K562 (cell line): ENCODE data around the gene GCNA. TPM values are rescaled to one million over a fixed set of nuclear protein-coding genes. Genes with fewer than 3 reads are reported as not detected.

Source experiments
- CBFA2T2 ChIP-seq: fragments of 450-650 bp; conservative IDR thresholded peaks from 2 replicates; pipeline ENCODE4 v1.6.1; 2017; ENCODE audit warnings: mild to moderate bottlenecking
- IRF2 ChIP-seq: sonication (generic); formaldehyde crosslinking; IDR thresholded peaks from 2 replicates; pipeline ENCODE4 v1.8.1; 2022; ENCODE audit warnings: mild to moderate bottlenecking, missing genetic modification reagents
- KLF6 ChIP-seq: fragments of 250-450 bp; sonication (Bioruptor Pico); IDR thresholded peaks from 2 replicates; pipeline ENCODE4 v1.4.0; 2020; ENCODE audit warnings: mild to moderate bottlenecking, moderate library complexity, borderline replicate concordance
- NONO ChIP-seq, 2 experiments: fragments of 200-400 bp in 1 of 2; fragments of 450-650 bp in 1 of 2; formaldehyde crosslinking in 1 of 2; IDR thresholded peaks; 2 replicates each; pipeline ENCODE4 v1.6.1; 2017; ENCODE audit warnings: low read depth in 2 of 2, mild to moderate bottlenecking in 2 of 2, moderate library complexity in 2 of 2, low read length in 1 of 2
- POU5F1 ChIP-seq: fragments of 150-350 bp; IDR thresholded peaks from 2 replicates; pipeline ENCODE4 v1.6.1; 2014; ENCODE audit warnings: borderline replicate concordance, low read length, low read depth, mild to moderate bottlenecking; ENCODE audit not compliant: partially characterized antibody
- RBM14 ChIP-seq: fragments of 200-400 bp; formaldehyde crosslinking; IDR thresholded peaks from 2 replicates; pipeline ENCODE4 v1.6.1; 2018; ENCODE audit warnings: low read depth, mild to moderate bottlenecking, low read length, moderate library complexity, borderline replicate concordance; ENCODE audit not compliant: insufficient read depth
- RFX1 ChIP-seq: fragments of 450-650 bp; IDR thresholded peaks from 2 replicates; pipeline ENCODE4 v1.6.1; 2016; ENCODE audit warnings: mild to moderate bottlenecking, moderate library complexity
- RFX7 ChIP-seq: fragments of 250-450 bp; sonication (Bioruptor Pico); IDR thresholded peaks from 2 replicates; pipeline ENCODE4 v1.5.1; 2021; ENCODE audit warnings: mild to moderate bottlenecking
- TAL1 ChIP-seq: fragments of 450-650 bp; IDR thresholded peaks from 2 replicates; pipeline ENCODE4 v1.6.1; 2016; ENCODE audit warnings: mild to moderate bottlenecking
- TSC22D4 ChIP-seq: fragments of 450-650 bp; IDR thresholded peaks from 2 replicates; pipeline ENCODE4 v1.6.1; 2016; ENCODE audit warnings: missing genetic modification characterization, missing biosample characterization, control low read depth
- ZNF140 ChIP-seq: fragments of 250-450 bp; sonication (Bioruptor Pico); IDR thresholded peaks from 2 replicates; pipeline ENCODE4 v1.8.0; 2021; ENCODE audit warnings: moderate library complexity, mild to moderate bottlenecking, inconsistent platforms
- ZNF174 ChIP-seq: fragments of 250-450 bp; sonication (Bioruptor Pico); IDR thresholded peaks from 2 replicates; pipeline ENCODE4 v1.4.0; 2020; ENCODE audit warnings: mild to moderate bottlenecking
- ZNF696 ChIP-seq: fragments of 250-450 bp; sonication (Bioruptor Pico); conservative IDR thresholded peaks from 2 replicates; pipeline ENCODE4 v1.4.0; 2020; ENCODE audit warnings: mild to moderate bottlenecking, moderate library complexity
- polyA plus RNA-seq, 8 experiments: library from polyadenylated mRNA; depleted of rRNA in 4 of 8; stranded (reverse) in 5 of 8; unstranded in 3 of 8; fragments of >200 nt; fragmentation: Nextera tagmentation in 2 of 8; fragmentation: Illumina TruSeq in 1 of 8; extraction: Ambion mirVana in 2 of 8; extraction: Trizol in 1 of 8; gene quantifications; 2 replicates each; pipeline versions ENCODE4 v1.2.1 to v1.2.3, GENCODE V29; 2011 to 2014; ENCODE audit warnings: inconsistent platforms in 1 of 8, missing spikeins in 1 of 8
- total RNA-seq, 7 experiments: library from RNA; depleted of rRNA in 6 of 7; stranded (reverse); fragments of >200 nt in 6 of 7; fragmentation: Illumina TruSeq in 2 of 7; extraction: Trizol in 2 of 7; gene quantifications; 2 replicates each; pipeline versions ENCODE4 v1.2.1 to v1.2.3, GENCODE V29; 2011 to 2021; ENCODE audit warnings: low replicate concordance in 1 of 7
- TF ChIP-seq, protein P1 (sequence below), 2 experiments: fragments of 450-650 bp; IDR thresholded peaks; 2 replicates each; pipeline ENCODE4 v1.6.1; 2016
- TF ChIP-seq, protein P2 (sequence below): sonication (generic); formaldehyde crosslinking; IDR thresholded peaks from 2 replicates; pipeline ENCODE4 v1.8.1; 2023; ENCODE audit warnings: mild to moderate bottlenecking, missing genetic modification reagents

Gene GCNA
- total and polyA plus RNA-seq, 9 of the 15 experiments (the other 6 are each of a cell fraction or from before 2014, with no cell fraction given): 0.27 to 1.5 (median 0.86) TPM

GRCh38 chrX:71532753-71533425, 45.3 kb upstream of the GCNA start, which contains the start of gene OGT (continued):
- TF ChIP-seq TAL1: 0 out of 2 replicates have a peak, but pooled peaks have one; percentile 5
- no peak for TF ChIP-seq CBFA2T2
- no peak for TF ChIP-seq POU5F1
- TF ChIP-seq ZNF174 (CRISPR knock-in tag): no peak
- no peak for TF ChIP-seq ZNF140 (CRISPR knock-in tag)
- no peak for TF ChIP-seq ZNF696
- no peak for TF ChIP-seq IRF2 (CRISPR knock-in tag)
- TF ChIP-seq KLF6: no peak
- no peak for TF ChIP-seq RFX7 (CRISPR knock-in tag)
- TF ChIP-seq, protein P1, sequence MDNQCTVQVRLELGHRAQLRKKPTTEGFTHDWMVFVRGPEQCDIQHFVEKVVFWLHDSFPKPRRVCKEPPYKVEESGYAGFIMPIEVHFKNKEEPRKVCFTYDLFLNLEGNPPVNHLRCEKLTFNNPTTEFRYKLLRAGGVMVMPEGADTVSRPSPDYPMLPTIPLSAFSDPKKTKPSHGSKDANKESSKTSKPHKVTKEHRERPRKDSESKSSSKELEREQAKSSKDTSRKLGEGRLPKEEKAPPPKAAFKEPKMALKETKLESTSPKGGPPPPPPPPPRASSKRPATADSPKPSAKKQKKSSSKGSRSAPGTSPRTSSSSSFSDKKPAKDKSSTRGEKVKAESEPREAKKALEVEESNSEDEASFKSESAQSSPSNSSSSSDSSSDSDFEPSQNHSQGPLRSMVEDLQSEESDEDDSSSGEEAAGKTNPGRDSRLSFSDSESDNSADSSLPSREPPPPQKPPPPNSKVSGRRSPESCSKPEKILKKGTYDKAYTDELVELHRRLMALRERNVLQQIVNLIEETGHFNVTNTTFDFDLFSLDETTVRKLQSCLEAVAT (IDR thresholded peaks at IDR 0.05): no peak
- TF ChIP-seq RBM14: no peak
- TF ChIP-seq NONO (IDR thresholded peaks at IDR 0.05; ENCODE audit: low read depth in 2 of 2, low read length in 1 of 2): 0 out of 4 replicates have a peak, but pooled peaks of 1 of the 2 experiments have one; percentile 12
- TF ChIP-seq, protein P2, sequence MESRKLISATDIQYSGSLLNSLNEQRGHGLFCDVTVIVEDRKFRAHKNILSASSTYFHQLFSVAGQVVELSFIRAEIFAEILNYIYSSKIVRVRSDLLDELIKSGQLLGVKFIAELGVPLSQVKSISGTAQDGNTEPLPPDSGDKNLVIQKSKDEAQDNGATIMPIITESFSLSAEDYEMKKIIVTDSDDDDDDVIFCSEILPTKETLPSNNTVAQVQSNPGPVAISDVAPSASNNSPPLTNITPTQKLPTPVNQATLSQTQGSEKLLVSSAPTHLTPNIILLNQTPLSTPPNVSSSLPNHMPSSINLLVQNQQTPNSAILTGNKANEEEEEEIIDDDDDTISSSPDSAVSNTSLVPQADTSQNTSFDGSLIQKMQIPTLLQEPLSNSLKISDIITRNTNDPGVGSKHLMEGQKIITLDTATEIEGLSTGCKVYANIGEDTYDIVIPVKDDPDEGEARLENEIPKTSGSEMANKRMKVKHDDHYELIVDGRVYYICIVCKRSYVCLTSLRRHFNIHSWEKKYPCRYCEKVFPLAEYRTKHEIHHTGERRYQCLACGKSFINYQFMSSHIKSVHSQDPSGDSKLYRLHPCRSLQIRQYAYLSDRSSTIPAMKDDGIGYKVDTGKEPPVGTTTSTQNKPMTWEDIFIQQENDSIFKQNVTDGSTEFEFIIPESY (CRISPR knock-in tag): peak; percentile 60
- no peak for TF ChIP-seq TSC22D4 (tag)
- peak; percentile 44 for TF ChIP-seq RFX1
